WTC11 (cell line): ENCODE data around the gene FBF1.
"Not testable (repeated sequence)": the region's sequence is repeated elsewhere in the genome, so short reads cannot be mapped to it uniquely, and the experiment has no call there.

Source experiments
- CTCF ChIP-seq: fragments of 200-600 bp; IDR thresholded peaks from 2 replicates; pipeline ENCODE4 v1.8.0; 2022; ENCODE audit warnings: antibody characterized with exemption
- SP1 ChIP-seq: sonication (generic); formaldehyde crosslinking; conservative IDR thresholded peaks from 2 replicates; pipeline ENCODE4 v1.8.1; 2022; ENCODE audit warnings: missing genetic modification reagents
- TP53 ChIP-seq: sonication (generic); formaldehyde crosslinking; IDR thresholded peaks from 2 replicates; pipeline ENCODE4 v1.8.1; 2023; ENCODE audit warnings: mild to moderate bottlenecking, missing genetic modification reagents

DNA sequence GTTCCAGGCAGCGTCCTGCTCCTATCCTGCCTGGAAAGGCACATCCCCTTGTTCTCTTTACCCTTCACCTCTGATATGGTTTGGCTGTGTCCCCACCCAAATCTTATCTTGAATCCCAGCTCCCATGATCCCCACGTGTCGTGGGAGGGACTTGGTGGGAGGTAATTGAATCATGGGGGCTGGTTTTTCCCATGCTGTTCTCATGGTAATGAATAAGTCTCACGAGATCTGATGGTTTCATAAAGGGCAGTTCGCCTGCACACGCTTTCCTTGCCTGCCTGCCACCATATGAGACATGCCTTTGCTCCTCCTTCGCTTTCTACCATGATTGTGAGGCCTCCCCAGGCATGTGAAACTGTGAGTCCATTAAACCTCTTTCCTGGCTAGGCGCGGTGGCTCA is 55.0 kb downstream of the FBF1 start:
- TF ChIP-seq SP1; TP53 (CRISPR knock-in tag); CTCF: not testable (repeated sequence)
